Measurements from ENCODE around the gene PAM. TPM values are rescaled to one million over a fixed set of nuclear protein-coding genes. Genes with fewer than 3 reads are reported as not detected.

The PAM gene
- total and polyA plus RNA-seq, 11 donors, result 569 to 1,548 (median 1,087) TPM

- peaks cover 0 to 6% (median 0%) of the 10 kb centered on the region in 12 donors for H3K4me1 ChIP-seq
- peaks cover 0 to 35% (median 6%) of the 10 kb centered on the region in 9 donors for H3K36me3 ChIP-seq
- peaks cover 0 to 4% (median 0%) of the 10 kb centered on the region in 12 donors for H3K9me3 ChIP-seq
- H3K4me3 ChIP-seq, result no peak overlapping the region
- no peak for DNase-seq
- intact Hi-C loops (cut with DNase I), result no loop called here
- ATAC-seq, result no peak
- H3K27ac ChIP-seq, result no peak overlapping the region
- no peaks in the 10 kb centered on the region for H3K27me3 ChIP-seq
- no peak for TF ChIP-seq POLR2A (IDR thresholded peaks at IDR 0.05)
- TF ChIP-seq, protein P1, sequence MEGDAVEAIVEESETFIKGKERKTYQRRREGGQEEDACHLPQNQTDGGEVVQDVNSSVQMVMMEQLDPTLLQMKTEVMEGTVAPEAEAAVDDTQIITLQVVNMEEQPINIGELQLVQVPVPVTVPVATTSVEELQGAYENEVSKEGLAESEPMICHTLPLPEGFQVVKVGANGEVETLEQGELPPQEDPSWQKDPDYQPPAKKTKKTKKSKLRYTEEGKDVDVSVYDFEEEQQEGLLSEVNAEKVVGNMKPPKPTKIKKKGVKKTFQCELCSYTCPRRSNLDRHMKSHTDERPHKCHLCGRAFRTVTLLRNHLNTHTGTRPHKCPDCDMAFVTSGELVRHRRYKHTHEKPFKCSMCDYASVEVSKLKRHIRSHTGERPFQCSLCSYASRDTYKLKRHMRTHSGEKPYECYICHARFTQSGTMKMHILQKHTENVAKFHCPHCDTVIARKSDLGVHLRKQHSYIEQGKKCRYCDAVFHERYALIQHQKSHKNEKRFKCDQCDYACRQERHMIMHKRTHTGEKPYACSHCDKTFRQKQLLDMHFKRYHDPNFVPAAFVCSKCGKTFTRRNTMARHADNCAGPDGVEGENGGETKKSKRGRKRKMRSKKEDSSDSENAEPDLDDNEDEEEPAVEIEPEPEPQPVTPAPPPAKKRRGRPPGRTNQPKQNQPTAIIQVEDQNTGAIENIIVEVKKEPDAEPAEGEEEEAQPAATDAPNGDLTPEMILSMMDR (IDR thresholded peaks at IDR 0.05), result no peak
Measured at GRCh38 chr5:103000089-103000488, 245.0 kb downstream of the PAM start.

- DNase-seq (no peak), ATAC-seq (no peak)
- peaks cover 0 to 65% (median 23%) of the 10 kb centered on the region in 9 donors for H3K36me3 ChIP-seq
- H3K4me3 ChIP-seq, result no peak overlapping the region
- H3K27ac ChIP-seq, result no peak overlapping the region
- no peak for TF ChIP-seq POLR2A (IDR thresholded peaks at IDR 0.05)
- TF ChIP-seq, protein P1 (IDR thresholded peaks at IDR 0.05), result no peak
- 78 to 83% (median 79%) methylated on average over 4 of the region's 4 CpGs for WGBS, 4 donors
- H3K4me1 ChIP-seq, result no peaks in the 10 kb centered on the region
- intact Hi-C loops (cut with DNase I), result no loop called here
- H3K27me3 ChIP-seq, result no peaks in the 10 kb centered on the region
- H3K9me3 ChIP-seq, result peaks cover 0 to 4% (median 0%) of the 10 kb centered on the region in 12 donors
Measured at GRCh38 chr5:103003872-103004271, 248.8 kb downstream of the PAM start.

DNA sequence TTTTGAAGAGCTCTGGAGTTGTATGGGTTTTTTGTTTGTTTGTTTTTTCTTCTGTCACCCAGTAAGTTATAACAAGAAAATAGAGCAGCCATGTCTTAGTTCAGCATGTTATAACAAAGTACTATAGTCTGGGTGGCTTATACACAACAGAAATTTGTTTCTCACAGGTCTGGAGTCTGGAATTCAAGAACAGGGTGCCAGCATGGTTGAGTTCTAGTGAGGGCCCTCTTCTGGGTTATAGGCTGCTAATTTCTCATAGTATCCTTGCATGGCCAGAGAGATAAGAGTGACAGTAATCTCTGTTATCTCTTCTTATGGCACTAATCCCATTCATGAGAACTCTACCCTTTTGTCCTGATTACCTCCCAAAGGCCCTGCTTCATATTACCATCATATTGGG, 250.2 kb downstream of the PAM start:
- Histone ChIP-seq H3K27me3 (no peaks in the 10 kb centered on the region), H3K9me3 (no peaks in the 10 kb centered on the region), H3K4me1 (no peaks in the 10 kb centered on the region), H3K4me3 (no peak overlapping the region), H3K36me3 (peaks cover 0 to 75% (median 26%) of the 10 kb centered on the region in 9 donors), H3K27ac (no peak overlapping the region)
- no peak for DNase-seq
- intact Hi-C loops (cut with DNase I), result no loop called here
- ATAC-seq, result no peak
- TF ChIP-seq, protein P1 (IDR thresholded peaks at IDR 0.05), result no peak
- TF ChIP-seq POLR2A (IDR thresholded peaks at IDR 0.05), result no peak

GRCh38 chr5:103006921-103007320, 251.8 kb downstream of the PAM start:
- 69 to 81% (median 74%) methylated on average over 1 of the region's 1 CpG for WGBS, 4 donors
- intact Hi-C loops (cut with DNase I), result no loop called here
- Histone ChIP-seq H3K27ac (no peak overlapping the region), H3K4me1 (no peaks in the 10 kb centered on the region), H3K4me3 (no peak overlapping the region), H3K9me3 (no peaks in the 10 kb centered on the region), H3K36me3 (peaks cover 0 to 88% (median 29%) of the 10 kb centered on the region in 9 donors), H3K27me3 (no peaks in the 10 kb centered on the region)
- TF ChIP-seq, protein P1 (IDR thresholded peaks at IDR 0.05), result no peak
- no peak for TF ChIP-seq POLR2A (IDR thresholded peaks at IDR 0.05)
- ATAC-seq, result no peak
- no peak for DNase-seq

Data from heart left ventricle (tissue), 16 donors.